ENCODE data around the gene AURKAIP1. TPM values are rescaled to one million over a fixed set of nuclear protein-coding genes. Genes with fewer than 3 reads are reported as not detected.

AURKAIP1 gene
- total and polyA plus RNA-seq, 2 of the 13 experiments (the other 11 are each of a cell fraction or from before 2014, with no cell fraction given), result 69.5 to 175 TPM

- TF ChIP-seq NFAT5 (CRISPR knock-in tag; IDR thresholded peaks at IDR 0.05) (no peak), MXI1 (IDR thresholded peaks at IDR 0.05; ENCODE audit: borderline replicate concordance, low read depth, low read length) (peak; percentile 94; the same call in 2 of the 3 replicates), ZNF225 (CRISPR knock-in tag; IDR thresholded peaks at IDR 0.05) (peak; percentile 67), DNMT3B (CRISPR knock-in tag; conservative IDR thresholded peaks at IDR 0.05) (no peak), ZNF616 (CRISPR knock-in tag; IDR thresholded peaks at IDR 0.05; ENCODE audit: low read depth) (0 out of 2 replicates have a peak, but pooled peaks have one; percentile 3), TBX2 (CRISPR knock-in tag; IDR thresholded peaks at IDR 0.05; ENCODE audit: borderline replicate concordance) (peak; percentile 76; the same call in 1 of the 2 replicates), ZNF768 (CRISPR knock-in tag; IDR thresholded peaks at IDR 0.05) (0 out of 2 replicates have a peak, but pooled peaks have one; percentile 9), SP140L (CRISPR knock-in tag; IDR thresholded peaks at IDR 0.05; ENCODE audit: borderline replicate concordance) (no peak), ZFP37 (CRISPR knock-in tag; IDR thresholded peaks at IDR 0.05; ENCODE audit: borderline replicate concordance) (no peak), FIP1L1 (IDR thresholded peaks at IDR 0.05; ENCODE audit: borderline replicate concordance, insufficient read depth, low read depth, low read length) (no peak), GPN1 (CRISPR knock-in tag; IDR thresholded peaks at IDR 0.05; ENCODE audit: borderline replicate concordance) (no peak), ZNF713 (CRISPR knock-in tag; IDR thresholded peaks at IDR 0.05) (0 out of 2 replicates have a peak, but pooled peaks have one; percentile 62), ZNF350 (CRISPR knock-in tag; IDR thresholded peaks at IDR 0.05; ENCODE audit: borderline replicate concordance, low read depth) (peak; percentile 29; the same call in 1 of the 2 replicates), ZBTB10 (CRISPR knock-in tag; IDR thresholded peaks at IDR 0.05; ENCODE audit: borderline replicate concordance) (0 out of 2 replicates have a peak, but pooled peaks have one; percentile 15), ZFP91 (CRISPR knock-in tag; IDR thresholded peaks at IDR 0.05; ENCODE audit: borderline replicate concordance) (peak; percentile 54), BCL3 (CRISPR knock-in tag; IDR thresholded peaks at IDR 0.05) (peak; percentile 82; the same call in 1 of the 2 replicates), ZNF331 (CRISPR knock-in tag; IDR thresholded peaks at IDR 0.05) (peak; percentile 8; the same call in 1 of the 2 replicates)
Observed at GRCh38 chr1:1399187-1399871, 24.3 kb upstream of the AURKAIP1 start, which contains the start of gene CCNL2 (continued).
